Measurements from ENCODE around the gene ARHGAP4.

Gene ARHGAP4

GRCh38 chrX:153951683-153952372 is 25.8 kb upstream of the ARHGAP4 start:
- POLR2A ChIA-PET = interaction anchor here (1.2 kb wide), 1 partner anchor 24 kb away, joined by 5 read pairs; no protein-coding TSS in a partner anchor

GRCh38 chrX:153950127-153950526 is 24.1 kb upstream of the ARHGAP4 start:
- POLR2A ChIA-PET = interaction anchor here (1.3 to 7.1 kb wide), 2 partner anchors 15 to 23 kb away, joined by 3 to 65 read pairs; partner anchors contain the start of genes ARHGAP4 and NAA10
- CTCF ChIA-PET = interaction anchor here (0.8 to 3.0 kb wide), 2 partner anchors 23 to 27 kb away, joined by 4 to 14 read pairs; no protein-coding TSS in a partner anchor
- TF ChIP-seq CTBP1 (IDR thresholded peaks at IDR 0.05; ENCODE audit: borderline replicate concordance) (no peak), PKNOX1 (IDR thresholded peaks at IDR 0.05) (no peak), SUZ12 (IDR thresholded peaks at IDR 0.05) (no peak), L3MBTL2 (conservative IDR thresholded peaks at IDR 0.05) (no peak), FOXA1 (IDR thresholded peaks at IDR 0.05) (no peak), FOXM1 (IDR thresholded peaks at IDR 0.05; ENCODE audit: borderline replicate concordance) (no peak)
- no peak for DNase-seq (ENCODE audit: extremely low spot score)

More at GRCh38 chrX:153951683-153952372, 25.8 kb upstream of the ARHGAP4 start:
- no peak for TF ChIP-seq NFRKB (IDR thresholded peaks at IDR 0.05)
- no peak for TF ChIP-seq TARDBP (IDR thresholded peaks at IDR 0.05)
- no peak for TF ChIP-seq HDGF (IDR thresholded peaks at IDR 0.05; ENCODE audit: borderline replicate concordance)
- TF ChIP-seq ZNF384 (IDR thresholded peaks at IDR 0.05) = no peak
- TF ChIP-seq CTBP1 (IDR thresholded peaks at IDR 0.05; ENCODE audit: borderline replicate concordance) = no peak
- no peak for TF ChIP-seq PKNOX1 (IDR thresholded peaks at IDR 0.05)
- no peak for TF ChIP-seq LEF1 (IDR thresholded peaks at IDR 0.05; ENCODE audit: borderline replicate concordance)
- TF ChIP-seq ARNT (IDR thresholded peaks at IDR 0.05) = no peak
- TF ChIP-seq FOXK2 (IDR thresholded peaks at IDR 0.05) = no peak
- TF ChIP-seq FOXA1 (IDR thresholded peaks at IDR 0.05) = no peak
- no peak for TF ChIP-seq SP1 (IDR thresholded peaks at IDR 0.05)
- no peak for TF ChIP-seq L3MBTL2 (conservative IDR thresholded peaks at IDR 0.05)
- TF ChIP-seq SUZ12 (IDR thresholded peaks at IDR 0.05) = no peak
- TF ChIP-seq ELF4 (IDR thresholded peaks at IDR 0.05) = no peak
- no peak for TF ChIP-seq BHLHE40 (IDR thresholded peaks at IDR 0.05; ENCODE audit: borderline replicate concordance)
- no peak for TF ChIP-seq FOXM1 (IDR thresholded peaks at IDR 0.05; ENCODE audit: borderline replicate concordance)
- CTCF ChIA-PET = interaction anchor here (2.5 to 3.0 kb wide), 2 partner anchors 17 to 28 kb away, joined by 8 to 14 read pairs; no protein-coding TSS in a partner anchor
- DNase-seq (ENCODE audit: extremely low spot score) = no peak

GRCh38 chrX:153948847-153949805 is 23.1 kb upstream of the ARHGAP4 start:
- ChIA-PET CTCF (interaction anchor here (3.0 to 5.6 kb wide), 2 partner anchors 23 to 26 kb away, joined by 14 to 100 read pairs; partner anchors contain the start of gene ARHGAP4), POLR2A (interaction anchor here (1.1 to 7.1 kb wide), 2 partner anchors 22 to 24 kb away, joined by 3 to 65 read pairs; partner anchors contain the start of genes ARHGAP4 and TMEM187)
- TF ChIP-seq TARDBP (IDR thresholded peaks at IDR 0.05) (no peak), LEF1 (IDR thresholded peaks at IDR 0.05; ENCODE audit: borderline replicate concordance) (no peak), PKNOX1 (IDR thresholded peaks at IDR 0.05) (no peak), NFRKB (IDR thresholded peaks at IDR 0.05) (no peak), FOXK2 (IDR thresholded peaks at IDR 0.05) (no peak), CTBP1 (IDR thresholded peaks at IDR 0.05; ENCODE audit: borderline replicate concordance) (no peak), FOXA1 (IDR thresholded peaks at IDR 0.05) (no peak), FOXM1 (IDR thresholded peaks at IDR 0.05; ENCODE audit: borderline replicate concordance) (no peak), ELF4 (IDR thresholded peaks at IDR 0.05) (no peak), ARNT (IDR thresholded peaks at IDR 0.05) (no peak), L3MBTL2 (conservative IDR thresholded peaks at IDR 0.05) (no peak), HDGF (IDR thresholded peaks at IDR 0.05; ENCODE audit: borderline replicate concordance) (no peak), SP1 (IDR thresholded peaks at IDR 0.05) (no peak), SUZ12 (IDR thresholded peaks at IDR 0.05) (no peak), BHLHE40 (IDR thresholded peaks at IDR 0.05; ENCODE audit: borderline replicate concordance) (no peak), ZNF384 (IDR thresholded peaks at IDR 0.05) (no peak)
- DNase-seq (ENCODE audit: extremely low spot score) = no peak

- CTCF ChIA-PET = interaction anchor here (0.6 to 5.6 kb wide), 4 partner anchors 11 to 184 kb away, joined by 3 to 100 read pairs (median 15); partner anchors contain the start of genes ARHGAP4 and PLXNB3
- POLR2A ChIA-PET = interaction anchor here (1.1 to 7.1 kb wide), 2 partner anchors 20 to 23 kb away, joined by 6 to 65 read pairs; partner anchors contain the start of genes ARHGAP4 and HCFC1
- DNase-seq (ENCODE audit: extremely low spot score) = no peak
- TF ChIP-seq ELF4 (IDR thresholded peaks at IDR 0.05) = no peak
- no peak for TF ChIP-seq SUZ12 (IDR thresholded peaks at IDR 0.05)
Measured at GRCh38 chrX:153948002-153948466, 22.0 kb upstream of the ARHGAP4 start.

Measured in HEK293T (cell line).